GM19043 (cell line): ENCODE results near the gene TSN.
A peak's percentile ranks its signal among the peaks of the same experiment; 100 is the strongest.
"Not testable (repeated sequence)": the region's sequence is repeated elsewhere in the genome, so short reads cannot be mapped to it uniquely, and the experiment has no call there.

Source experiments
- ATAC-seq: cut with Tn5 transposase; IDR thresholded peaks from one replicate; pipeline ENCODE4 v1.9.1; 2021; ENCODE audit warnings: low read depth; ENCODE audit not compliant: unreplicated experiment

Gene TSN

DNA sequence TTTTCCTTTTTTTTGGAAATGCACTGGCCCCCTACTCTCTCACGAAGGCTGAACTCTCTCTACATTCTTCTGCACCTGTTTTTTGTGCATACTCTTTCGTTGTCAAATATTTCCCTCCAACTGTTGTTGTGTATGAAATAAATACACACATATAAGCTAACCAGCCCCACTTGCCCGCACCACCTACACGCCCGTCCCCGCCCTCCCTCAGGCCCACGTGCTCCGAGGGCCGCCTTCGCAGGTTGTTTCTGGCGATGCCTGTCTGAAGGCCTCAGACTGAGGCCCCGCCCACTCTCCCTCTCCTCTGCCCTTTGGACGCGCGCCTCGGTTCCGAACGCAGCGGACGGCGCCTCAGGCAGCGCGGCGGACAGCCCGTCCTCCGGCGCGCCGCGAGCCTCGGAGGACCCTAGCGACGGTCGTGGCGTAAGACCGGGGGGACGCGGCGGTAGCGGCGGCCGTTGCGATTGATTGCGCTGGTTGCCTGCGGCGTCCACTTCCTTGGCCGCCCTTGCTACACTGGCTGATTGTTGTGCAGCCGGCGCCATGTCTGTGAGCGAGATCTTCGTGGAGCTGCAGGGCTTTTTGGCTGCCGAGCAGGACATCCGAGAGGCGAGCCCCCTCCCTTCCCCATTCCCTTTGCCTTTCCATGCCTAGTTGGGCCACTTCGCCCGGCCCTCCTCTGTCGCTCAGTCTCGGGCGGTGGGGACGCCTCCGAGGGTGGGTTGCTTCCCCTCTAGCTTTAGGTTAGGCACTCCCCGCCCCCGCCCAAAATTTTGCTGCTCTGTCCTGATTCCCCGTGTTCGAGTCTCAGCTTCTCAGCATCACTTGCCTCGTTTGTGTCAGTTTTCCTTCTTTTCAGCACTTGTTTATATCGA, at the start of gene TSN:
TSN (plus strand) TSS at position 415 of the 875 bp plus-strand sequence; CDS start at position 544, 129 bp downstream.
- ATAC-seq: peak; percentile 100

DNA sequence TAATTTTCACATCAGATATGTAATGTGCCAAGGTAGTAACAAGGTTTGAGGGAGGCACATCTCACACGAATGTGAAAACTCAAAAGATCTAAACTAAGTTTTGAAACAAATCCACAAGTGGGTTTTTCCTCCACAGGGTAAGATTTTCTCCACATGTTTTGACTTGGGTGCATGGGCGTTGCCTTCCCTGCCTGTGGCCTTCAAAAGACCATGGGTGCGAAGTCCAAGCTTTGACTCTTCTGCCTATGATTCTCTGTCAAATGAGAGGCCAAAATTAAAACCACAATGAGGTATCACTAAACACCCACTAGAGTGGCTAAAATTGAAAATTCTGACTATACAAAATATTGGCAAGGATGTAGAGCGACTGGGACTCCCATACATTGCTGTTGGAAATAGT, 49.5 kb upstream of the TSN start:
- ATAC-seq: no peak

DNA sequence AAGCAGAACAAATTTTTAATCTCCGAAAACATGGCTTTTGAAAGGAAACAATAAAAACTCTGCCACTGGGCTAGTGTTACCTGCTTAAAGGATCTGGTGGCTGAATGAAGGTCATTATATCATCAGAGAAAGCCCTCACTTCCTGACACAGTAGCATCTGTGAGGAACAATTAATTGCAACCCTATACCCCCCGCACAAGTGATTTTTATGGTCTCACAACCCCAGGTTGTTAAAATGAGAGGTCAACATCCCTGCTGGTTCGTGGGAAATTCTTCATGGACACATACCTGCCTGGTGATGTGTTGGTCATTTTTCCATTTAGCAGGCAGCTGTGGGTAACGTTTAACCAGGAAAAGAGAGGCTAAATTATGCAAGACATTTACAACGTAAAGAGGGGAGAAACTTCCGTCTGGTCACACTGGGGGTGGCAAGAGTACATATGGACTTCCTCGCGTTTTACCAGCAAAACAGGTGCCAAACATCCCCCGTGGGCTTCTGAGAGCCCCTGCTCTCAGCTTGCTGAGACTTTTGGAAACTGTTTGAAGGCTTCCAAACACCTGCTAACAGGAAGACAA, 48.0 kb upstream of the TSN start:
- ATAC-seq: no peak

DNA sequence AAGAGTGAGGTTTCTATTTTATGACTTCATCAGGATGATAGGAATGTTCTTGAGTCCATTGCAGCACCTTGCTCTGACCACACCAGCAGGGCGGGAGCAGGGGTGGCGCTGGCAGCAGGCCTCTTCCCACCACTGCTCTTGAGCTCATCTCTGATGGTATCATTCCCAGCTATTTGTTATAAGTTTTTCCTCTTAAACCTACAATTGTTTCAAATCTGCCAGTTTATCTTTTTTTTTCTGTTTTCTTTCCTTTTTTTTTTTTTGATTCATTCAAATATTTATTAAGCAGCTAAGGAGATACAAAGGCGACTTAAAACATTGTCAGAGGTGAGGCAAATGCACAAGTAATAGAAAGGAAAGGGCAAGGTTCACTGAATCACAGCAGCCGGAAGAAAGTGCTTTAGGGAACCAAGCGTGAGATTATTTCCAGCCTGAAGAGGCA, 47.5 kb upstream of the TSN start:
- ATAC-seq: no peak

DNA sequence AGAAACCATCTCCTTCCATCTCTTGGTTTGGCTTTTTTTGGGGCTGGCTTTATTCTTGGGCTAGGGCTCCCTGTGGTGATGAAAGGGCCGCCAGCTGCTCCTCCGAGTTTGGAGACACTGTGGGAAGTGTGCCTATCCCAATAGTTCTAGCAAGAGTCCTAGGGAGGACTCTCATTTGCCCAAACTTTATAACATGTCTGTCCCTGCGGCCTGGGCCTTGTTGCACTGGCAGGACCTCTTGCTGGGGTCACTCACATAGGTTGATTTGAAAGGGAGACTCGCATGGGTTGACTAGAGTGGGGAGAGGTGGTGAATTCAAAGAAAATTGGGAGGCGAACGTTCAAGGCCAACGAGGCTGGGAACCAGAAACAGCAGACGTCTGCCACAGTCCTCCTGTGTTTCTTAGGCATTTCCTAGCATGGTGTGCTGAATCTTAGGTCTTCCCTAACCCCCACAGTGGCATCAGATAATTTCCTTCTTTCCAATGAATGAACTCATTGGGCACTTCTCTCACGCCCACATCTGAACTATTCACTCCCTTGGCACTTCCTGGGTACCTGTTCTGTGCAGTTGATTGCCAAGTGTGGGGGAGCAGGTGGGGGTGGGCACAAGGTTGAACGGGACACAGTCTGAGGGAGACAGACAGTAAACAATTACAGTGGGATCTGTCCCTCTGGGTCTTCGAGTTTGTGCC, 45.5 kb upstream of the TSN start:
- ATAC-seq: no peak

DNA sequence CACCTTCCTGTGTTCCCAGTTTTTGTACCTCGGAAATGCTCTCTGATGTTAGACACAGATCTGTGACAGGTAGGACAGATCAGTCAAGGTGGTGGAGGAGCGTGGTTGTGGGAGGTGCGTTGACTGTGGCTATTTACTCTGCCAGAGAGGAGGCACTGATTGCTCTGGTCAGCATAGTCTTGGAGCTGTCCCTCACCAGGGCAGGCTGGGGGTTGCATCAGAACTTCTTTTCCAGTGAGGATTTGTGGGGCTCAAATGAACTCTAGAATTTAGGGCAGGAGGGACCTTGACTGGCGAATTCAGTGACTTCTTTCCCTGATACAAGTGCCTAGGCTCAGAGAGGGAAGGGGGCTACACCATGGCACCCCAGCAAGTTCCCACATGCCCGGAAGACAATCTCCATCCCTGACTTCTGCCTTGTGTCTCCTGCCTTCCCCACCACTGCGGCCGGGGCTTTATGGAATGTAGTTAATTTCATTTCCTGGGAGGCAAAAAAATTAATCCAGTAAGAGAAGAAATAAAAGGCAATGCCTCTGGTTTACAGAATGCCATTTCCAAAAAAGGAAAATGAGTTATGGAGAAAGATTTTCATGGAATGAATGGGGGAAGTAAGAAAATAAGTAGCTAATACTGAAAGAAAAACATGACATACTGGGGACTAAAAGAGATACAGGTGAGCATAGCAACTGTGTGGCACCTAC, 44.8 kb upstream of the TSN start:
- ATAC-seq: no peak

DNA sequence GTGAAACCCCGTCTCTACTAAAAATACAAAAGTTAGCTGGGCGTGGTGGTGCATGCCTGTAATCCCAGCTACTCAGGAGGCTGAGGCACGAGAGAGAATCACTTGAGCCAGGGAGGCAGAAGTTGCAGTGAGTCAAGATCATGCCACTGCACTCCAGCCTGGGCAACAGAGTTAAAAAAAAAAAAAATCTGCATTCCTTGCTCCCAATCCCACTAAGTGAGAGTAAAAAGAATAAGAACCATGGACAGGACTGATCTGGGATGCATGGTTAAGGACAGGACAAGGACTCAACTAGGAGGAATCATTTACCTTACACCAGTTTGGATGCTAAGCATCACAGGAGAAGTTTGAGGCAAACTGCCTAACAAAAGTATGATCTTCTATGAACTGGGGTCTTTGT, 44.0 kb upstream of the TSN start:
- not testable (repeated sequence) for ATAC-seq

DNA sequence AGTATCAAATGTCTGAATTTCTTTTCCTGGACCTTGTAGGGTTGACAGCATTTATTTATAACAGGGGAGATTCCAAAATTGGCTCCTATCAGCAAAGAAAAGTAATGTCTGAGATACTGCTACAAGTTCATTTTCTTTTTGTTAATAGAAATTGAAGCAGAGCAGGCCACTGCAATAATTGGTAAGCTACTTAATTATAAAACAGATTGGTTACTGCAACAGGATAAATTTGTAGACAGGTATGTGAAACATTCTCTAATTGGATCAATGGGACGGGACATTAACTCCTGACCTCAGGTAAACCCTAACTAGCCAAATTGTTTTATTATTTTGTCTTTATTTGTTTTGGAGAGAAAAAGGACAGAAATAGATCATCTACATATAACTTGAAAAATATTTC, 39.3 kb upstream of the TSN start:
- no peak for ATAC-seq

DNA sequence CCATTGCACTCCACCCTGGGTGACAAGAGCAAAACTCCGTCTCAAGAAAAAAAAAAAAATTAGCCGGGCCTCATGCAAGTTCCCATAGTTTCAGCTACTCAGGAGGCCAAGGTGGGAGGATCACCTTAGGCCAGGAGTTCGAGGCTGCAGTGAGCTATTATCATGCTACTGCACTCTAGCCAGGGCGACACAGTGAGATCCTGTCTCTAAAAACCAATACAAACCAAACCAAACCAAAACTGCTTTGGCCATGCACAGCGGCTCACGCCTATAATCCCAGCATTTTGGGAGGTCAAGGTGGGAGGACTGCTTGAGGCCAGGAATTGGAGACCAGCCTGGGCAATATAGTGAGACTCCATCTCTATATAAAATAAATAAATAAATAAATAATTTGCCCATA, 37.9 kb upstream of the TSN start:
- ATAC-seq: no peak

DNA sequence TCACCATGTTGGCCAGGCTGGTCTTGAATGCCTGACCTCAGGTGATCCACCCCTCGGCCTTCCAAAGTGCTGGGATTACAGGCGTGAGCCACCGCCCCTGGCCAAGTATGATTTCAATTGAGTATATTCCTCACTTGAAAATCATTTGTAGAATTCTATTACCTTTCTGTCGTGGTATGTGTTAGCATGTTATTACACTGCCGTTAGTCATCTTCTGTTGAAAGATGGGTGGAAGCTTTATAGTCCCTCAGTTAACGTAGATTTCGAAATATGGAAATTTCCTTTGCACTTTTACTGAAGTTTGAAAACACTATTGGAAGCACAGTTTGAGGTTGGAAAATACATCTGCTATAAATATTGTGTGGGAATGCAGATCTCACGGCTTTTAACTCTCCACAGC, 33.5 kb upstream of the TSN start:
- no peak for ATAC-seq

DNA sequence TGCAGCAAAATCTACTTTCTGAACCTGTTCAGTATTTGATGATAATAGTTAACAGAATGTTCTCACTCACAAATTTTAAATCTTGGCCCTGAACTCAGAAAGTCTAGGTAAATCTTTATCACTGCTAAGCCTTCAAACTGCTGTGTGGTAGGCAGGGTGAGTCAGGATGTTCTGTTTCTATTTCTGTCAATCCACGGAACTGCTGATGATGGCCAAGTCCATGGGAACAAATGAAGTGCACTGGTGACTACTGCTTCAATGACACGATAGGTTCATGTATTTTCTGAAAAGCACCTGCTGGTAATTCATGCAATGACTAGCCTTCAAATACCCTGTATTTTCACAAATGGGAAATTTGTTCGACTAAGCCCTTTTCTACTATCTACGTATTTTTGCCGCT, 33.0 kb upstream of the TSN start:
- ATAC-seq: no peak

DNA sequence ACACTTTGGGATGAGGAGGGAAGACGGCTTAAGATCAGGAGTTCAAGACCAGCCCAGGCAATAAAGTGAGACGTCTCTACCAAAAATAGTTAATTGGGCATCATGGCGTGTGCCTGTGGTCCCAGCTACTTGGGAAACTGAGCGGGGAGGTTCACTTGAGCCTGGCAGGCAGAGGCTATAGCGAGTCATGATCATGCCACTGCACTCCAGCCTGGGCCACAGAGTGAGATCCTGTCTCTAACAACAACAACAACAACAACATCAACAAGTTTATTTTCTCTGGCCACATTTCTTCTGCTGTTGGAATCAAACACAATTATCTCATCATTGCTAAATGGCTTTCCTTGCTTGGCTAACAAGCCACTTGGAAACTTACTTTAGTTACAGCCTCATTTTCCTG, 32.1 kb upstream of the TSN start:
- no peak for ATAC-seq

DNA sequence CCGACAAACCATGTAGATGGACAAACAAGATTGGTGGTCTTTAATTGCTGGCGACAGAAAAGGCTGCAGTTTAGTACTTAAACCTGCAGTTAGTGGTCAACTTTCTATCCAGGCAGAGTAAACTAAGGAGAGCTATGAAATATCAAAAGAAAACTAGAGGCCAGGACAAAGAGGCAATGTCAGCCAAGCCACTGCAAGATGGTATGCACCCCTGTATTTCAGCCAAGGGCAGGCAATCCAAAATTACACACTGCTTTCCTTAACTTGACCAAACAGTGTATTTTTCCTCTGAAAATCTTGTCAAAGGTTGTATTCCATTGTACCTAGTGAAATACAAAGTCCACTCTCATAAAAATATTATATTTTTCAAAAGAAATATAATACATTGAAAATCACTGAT, 28.1 kb upstream of the TSN start:
- no peak for ATAC-seq

DNA sequence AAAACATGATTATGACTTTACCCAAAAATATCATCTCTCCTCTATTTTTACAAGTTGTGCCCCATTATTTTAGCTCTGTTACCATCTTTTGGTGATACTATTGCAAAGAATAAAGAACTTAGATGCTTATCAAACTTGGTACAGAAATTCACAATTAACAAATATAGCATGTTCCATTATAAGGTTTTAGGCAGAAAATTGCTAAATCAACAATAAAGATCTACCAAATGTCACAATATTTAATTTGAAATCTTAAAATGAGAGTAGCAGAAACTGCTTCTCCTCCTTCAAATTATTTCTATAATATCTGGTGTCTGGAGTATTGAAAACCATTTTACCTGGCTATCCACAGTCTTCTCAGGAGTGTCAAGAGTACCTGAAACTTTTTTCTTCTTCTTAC, 27.5 kb upstream of the TSN start:
- no peak for ATAC-seq

DNA sequence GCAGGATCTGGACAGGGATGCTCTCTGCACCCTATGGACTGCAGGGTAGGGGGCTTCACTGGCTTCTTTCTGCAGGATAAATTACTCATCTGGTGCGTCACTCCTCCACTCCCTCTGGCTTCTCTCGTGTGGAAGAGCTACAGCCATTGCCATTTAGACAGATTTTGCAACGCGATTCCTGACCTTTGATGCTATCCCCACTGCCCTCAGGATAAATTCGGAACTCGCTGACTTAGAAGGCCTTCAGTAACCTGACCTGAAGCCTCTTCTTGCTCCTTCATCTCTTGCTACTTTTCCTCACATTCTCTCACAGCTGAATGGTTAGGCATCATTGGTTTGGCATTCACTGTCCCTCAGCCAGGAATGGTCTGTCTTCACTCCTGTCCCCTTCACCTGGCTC, 24.1 kb upstream of the TSN start:
- ATAC-seq: no peak

DNA sequence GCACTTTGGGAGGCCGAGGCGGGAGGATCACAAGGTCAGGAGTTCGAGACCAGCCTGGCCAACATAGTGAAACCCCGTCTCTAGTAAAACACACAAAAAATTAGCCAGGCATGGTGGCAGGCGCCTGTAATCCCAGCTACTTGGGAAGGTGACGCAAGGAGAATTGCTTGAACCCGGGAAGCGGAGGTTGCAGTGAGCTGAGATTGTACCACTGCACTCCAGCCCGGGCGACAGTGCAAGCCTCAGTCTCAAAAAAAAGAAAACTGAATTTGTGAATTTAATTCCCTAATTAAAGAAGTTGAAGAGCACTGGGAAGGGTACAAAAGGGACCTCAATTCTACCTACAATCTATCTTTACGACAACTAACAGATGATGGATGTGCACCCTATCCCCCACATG, 20.9 kb upstream of the TSN start:
- ATAC-seq: not testable (repeated sequence)

DNA sequence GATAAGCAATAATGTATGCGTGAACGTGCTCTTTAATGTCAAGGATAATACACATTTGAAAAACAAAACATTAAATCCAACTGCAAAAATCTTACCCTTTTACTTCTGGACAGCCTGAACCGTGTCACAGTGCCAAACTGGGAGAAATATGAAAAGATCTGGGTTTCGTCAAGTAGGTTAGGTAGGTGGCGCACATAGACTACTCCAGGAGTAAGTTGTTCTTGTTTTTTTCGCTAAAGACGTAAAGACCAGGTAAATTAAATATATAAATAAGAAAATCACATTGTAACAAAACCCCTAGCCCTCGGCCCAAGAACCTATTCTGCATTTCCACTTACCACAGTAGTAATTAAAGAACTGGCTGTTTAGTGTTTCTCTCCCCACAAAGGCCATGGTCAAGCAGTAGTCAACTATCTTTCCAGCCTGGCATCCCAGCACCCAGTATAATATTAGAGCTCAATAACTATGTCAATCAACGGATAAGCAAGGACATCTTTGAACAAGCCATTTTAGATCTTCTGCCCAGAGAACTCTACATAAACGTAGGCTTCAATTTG, 19.9 kb upstream of the TSN start:
- no peak for ATAC-seq

DNA sequence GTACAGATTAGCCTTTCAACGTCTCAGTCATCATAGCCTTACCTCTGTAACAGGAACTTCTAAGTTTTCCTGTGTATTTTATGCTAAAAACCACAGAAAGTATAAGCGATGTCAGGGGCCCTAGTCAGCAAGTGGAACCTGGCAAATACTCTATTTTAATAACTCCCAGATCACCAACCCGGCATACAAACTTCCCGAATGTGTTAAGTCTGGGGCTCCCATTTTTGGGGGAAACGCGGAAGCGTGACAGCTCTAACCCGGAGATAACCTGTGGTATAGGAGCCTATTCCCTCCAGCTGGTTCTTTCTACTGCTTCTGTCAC, 19.4 kb upstream of the TSN start:
- peak; percentile 1 for ATAC-seq

DNA sequence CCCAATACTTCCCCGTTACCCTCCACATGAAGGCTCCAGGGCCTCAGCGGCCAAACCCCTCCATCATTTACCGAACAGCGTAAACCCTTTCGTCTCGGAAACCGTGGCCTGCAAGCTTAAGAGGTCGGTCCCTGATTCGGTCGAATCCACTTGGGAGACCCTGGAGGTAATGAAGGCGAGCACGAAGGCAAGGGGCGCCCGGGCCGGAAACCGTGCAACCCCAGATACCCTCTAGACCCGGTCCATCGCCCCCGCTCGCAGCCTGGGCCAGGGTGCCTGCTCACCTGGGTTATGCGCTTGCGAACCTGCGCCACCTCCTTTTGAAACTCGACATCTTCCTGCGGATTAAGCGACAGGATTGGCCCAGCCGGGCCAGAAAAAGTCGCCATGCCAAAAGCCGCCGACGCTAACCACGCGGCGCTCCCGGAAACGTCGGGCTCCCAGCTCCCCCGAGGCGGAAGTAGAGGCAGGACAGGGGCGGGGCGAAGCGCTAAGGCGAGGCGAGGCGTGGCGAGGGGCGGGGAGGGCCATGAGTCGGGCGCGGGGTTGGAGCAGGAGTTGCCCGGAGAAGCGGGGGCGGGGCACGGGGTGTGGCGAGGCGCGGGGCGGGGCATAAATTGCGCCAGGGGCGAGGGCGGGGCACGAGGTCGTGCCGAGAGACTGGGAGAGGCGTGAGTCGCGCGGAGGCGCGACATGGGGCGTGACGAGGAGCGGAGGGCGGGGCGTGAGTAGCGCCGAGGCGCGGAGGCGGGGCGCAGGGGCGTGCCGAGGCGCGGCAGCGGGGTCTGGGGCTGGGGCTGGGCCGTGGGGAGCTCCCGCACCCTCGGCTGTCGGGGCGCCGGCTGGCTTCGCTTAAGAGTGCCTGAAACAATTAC, 18.8 kb upstream of the TSN start, which contains the start of gene NIFK:
NIFK (minus strand) TSS at position 414 of the 875 bp plus-strand sequence; CDS start at position 389, 25 bp downstream.
- ATAC-seq: peak; percentile 90

DNA sequence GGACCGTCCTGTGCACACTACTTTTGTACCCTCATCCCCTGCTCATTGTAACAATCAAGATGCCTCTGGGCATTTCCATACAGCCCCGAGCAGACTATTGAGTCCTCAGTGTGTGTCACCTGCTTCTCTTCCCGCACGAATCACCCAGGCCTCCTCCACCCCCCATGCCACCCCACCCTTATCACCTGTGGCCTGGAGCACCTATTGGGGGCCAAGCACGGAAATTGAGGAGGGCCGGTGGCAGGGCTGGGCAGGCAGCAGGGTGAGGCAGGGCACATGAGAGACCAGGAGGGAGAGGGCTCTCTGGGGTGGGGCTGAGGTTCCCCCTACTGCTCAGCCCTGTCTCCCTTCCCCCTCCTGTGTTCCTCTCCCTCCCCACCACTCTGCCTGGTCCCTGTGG, 14.5 kb upstream of the TSN start:
- no peak for ATAC-seq
